ENCODE measurements around the gene SLC49A3.

- TF ChIP-seq CTCF (IDR thresholded peaks at IDR 0.05 in 2 of 3, conservative IDR thresholded peaks at IDR 0.05 in 1 of 3; ENCODE audit: borderline replicate concordance in 1 of 3, insufficient read depth in 1 of 3, low read depth in 2 of 3, low read length in 2 of 3): no peak
- no peak for TF ChIP-seq FOSL1 (IDR thresholded peaks at IDR 0.05; ENCODE audit: low read depth)
Measured at GRCh38 chr4:704971-705277, 16.0 kb upstream of the SLC49A3 start.

Data from HCT116 (cell line).